ENCODE results near the gene ARHGAP26.
"Not testable (repeated sequence)": the region's sequence is repeated elsewhere in the genome, so short reads cannot be mapped to it uniquely, and the experiment has no call there.

ARHGAP26 gene

DNA sequence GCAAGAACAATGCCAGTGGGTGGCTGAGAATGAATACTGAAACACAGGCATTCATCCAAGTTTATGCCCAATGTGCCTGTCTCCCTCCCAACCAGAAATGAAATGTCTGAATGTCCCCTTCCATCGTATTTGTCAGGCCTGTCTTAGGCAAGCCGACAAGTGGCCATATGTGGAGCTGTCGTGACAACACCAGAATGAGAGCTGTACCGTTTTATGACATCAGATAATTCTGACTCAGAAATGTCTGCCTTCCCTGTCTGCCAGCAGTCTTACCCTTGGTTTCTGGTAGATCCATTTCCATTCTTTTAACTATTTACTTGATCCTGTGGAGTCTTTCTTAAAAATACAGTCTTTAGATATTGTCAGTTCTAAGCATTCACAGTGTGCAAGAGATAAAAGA lies 421.5 kb downstream of the ARHGAP26 start:
- no peak for DNase-seq (ENCODE audit: low spot score)

DNA sequence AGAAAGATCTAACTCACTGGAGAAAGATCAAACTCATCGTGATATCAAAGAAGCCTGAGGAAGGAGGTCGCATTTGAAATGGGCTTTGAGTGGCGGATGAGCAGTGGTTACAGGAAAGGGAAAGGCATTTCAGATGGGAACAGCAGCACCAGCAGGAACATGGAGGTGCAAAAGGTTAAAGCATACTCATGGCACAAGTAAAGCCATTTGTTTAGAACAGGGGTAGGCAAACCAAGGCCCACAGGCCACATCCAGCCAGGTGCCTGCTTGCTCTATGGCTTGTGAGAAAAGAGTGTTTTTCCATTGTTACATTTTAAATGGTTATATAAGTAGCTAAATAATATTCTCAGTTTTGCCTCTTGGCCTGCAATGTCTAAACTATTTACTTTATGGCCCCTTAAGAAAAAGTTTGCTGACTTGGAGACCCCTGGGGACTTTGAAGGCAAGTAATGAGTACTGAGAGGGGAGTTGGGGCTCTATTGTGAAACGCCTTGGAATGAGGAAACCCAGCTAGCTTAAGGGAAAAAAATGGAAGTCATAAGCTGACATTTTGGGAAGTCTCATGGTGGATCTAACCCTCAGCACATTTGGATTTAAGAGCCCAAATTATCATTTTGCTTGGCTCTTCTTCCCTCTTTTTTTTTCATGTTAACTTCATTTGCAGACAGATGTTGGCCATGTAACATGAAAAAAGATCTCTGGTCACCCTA lies 422.2 kb downstream of the ARHGAP26 start:
- DNase-seq (ENCODE audit: low spot score): no peak

DNA sequence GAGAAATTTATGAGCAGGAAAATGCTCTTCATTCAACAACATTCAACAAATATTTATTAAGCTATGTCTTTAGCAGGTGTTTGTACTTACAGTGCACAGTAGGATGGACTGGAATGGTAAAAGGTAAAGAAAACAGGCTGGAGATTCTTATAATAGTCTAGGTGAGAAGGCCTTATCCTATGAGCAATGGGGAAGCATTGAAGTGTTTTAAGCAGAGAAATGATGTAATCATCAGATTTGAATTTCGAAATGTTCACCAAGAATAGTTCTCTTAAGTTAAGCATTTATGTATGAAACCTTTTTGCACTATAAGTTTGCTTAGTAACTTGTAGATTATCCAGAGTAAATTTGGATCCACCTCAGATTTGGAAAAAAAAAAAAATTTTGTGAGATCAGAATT lies 424.0 kb downstream of the ARHGAP26 start:
- no peak for DNase-seq (ENCODE audit: low spot score)

DNA sequence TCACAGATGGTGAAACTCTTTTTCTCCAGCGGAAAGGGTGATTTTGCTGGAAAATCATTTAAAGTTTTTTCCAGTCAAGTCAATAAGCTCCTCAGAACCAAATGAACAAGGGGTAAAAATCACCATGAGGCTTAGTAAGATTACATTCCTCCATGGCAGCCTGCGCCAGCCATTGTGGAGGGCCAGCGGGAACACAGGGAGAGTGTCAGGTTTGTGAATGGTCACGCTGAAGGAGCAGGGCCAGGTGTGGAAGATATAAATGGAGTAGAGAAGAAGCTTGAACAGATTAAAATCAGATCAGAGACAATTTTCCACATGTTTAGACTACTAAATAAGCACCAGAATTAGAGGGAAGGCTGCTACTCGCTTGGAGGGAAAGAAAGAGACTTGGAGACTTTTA lies 424.5 kb downstream of the ARHGAP26 start:
- no peak for DNase-seq (ENCODE audit: low spot score)

DNA sequence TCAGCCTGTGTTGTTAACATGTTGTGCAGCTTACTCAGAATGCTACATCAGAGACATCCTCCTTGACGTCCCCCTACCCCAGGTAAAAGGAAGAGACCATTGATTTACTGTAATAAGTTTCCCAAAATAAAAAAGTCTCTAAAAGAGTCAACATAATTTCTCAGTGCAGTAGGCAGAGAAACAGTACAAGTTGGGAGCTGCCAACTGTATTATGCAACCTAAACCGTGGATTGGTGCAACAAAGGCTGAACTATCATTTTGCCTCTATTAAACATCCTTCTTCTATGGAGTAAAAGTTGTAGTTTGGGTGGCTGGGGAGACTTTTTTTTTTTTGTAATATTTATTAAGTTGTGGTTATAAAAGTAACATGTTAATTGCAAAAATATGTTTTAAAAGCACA lies 425.3 kb downstream of the ARHGAP26 start:
- DNase-seq (ENCODE audit: low spot score): no peak

DNA sequence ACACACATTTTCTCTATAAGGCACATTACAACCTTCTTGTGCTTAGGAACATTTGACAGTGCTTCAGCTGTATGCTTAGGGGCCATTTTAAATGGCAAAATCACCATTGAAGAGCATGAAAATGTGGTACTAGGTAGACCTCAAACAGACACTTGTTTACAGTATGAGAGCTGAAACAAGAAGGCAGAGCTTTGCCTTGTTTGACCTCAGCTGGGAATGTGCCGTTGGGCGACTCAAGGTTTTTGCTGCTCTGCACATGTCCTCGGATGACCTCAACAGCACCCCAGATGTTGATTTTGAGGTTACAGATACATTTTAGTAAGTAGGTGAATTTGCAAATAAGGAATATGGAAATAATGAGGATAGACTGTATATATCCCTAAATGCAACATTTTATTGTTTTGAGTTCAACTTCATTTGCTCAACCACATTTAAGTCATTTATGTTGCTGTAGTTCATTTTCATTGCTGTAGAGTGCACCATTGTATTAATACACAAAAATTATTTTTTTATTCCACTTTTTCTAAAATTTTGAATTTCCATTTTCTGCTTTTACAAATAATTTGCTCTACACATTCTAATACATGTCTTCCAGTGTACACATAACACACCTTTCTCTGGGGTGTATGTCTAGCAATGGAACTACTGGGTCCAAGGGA lies 426.6 kb downstream of the ARHGAP26 start:
- no peak for DNase-seq (ENCODE audit: low spot score)

DNA sequence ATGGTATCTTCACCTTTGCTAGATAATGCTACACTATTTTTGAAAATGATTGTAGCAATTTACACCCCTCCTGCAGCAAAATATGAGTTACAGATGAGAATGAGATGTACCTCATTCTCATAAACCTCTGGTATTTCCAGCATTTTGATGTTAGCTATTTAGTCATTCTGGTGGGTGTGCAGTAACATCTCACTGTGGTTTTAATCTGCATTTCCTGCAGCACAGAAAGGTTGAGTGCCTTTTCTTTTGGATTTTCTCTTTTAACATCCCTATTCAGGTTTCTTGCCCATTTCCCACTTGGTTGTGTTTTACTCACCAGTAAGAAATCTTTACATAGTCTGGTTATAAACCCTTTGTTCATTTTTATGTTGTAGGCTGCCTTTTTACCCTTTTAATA lies 427.1 kb downstream of the ARHGAP26 start:
- no peak for DNase-seq (ENCODE audit: low spot score)

DNA sequence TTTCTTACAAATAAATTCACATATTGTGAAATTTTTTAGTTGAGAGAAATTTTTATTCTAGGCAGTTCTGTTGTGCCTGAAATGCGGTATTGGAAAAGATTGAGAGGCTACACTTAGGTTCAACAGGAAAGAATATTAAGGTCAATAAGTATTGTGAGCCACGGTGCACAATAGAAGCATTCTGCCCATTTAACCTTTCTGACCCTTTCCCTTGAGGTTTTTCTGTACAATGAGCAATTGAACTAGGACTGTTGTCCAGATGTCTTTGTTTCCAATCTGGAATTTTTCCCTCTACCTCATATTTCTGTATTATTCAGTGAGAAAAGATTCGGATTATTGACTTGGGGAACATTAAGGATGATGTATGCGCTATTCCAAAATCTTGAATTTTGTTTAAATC lies 428.2 kb downstream of the ARHGAP26 start:
- no peak for DNase-seq (ENCODE audit: low spot score)

DNA sequence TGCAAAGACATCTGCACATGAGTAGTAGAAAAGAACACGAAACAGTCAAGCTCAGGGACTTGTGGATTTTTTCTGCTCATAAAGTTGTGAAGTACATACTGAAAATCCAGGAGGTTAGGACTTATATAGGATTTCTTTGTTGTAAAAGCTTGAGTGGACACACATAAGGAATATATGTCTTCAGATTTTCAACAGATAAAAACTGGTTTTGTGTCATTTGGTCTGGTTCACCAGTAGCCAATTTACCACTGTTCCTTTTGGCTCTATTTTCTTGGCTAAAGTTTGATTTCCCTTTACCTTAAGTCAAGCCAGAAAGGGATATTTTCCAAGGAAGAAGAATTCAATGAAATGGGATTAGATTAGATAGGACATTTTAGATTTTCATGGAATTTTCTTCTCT lies 429.0 kb downstream of the ARHGAP26 start:
- DNase-seq (ENCODE audit: low spot score): no peak

DNA sequence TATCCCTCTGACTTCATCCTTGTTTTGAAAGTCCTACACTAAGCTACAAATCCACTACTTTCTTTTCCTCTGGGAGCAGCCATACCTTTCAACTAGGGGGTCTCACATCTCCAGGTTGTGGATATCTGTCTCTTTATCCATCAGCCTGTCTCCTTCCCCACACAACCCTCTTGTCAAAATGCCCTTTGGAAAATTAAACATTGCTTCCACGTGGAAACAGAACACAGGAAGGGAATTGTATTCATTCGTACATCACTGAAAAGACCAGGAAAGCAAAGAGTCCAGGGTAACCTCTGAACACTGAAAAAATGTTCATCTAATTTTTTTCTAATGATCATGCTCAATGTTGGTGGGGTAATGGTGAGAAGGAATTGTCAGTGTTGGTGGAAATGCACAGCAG lies 429.7 kb downstream of the ARHGAP26 start:
- no peak for DNase-seq (ENCODE audit: low spot score)

DNA sequence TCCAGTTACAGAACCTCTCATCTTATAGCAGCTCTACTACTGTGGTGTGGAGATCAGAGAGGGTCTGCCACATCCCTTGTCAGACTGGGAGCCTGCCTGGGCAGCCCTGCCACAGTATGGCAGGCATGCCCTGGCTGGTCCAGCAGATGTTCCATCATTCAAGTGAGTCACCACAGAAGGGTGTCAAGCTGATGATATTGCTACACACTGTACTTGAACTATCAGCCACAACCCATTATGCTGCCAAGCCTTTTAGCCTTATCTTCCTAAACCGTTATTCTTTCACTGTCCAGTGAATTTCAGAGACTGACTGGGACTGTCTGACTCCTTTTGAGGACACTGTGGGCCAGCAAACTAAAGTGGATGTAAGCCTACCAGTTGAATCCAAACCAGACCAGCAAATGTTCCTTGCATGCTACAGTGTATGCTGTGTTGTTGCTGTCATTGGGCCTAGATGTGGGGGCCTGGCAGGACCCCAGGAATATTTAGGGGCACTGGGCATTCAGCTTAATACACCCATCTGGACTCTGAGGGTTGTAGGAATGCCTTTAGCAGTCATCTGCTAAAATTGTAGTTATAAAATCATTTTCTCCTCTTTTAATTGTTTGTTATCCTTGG lies 430.7 kb downstream of the ARHGAP26 start:
- DNase-seq (ENCODE audit: low spot score): no peak

DNA sequence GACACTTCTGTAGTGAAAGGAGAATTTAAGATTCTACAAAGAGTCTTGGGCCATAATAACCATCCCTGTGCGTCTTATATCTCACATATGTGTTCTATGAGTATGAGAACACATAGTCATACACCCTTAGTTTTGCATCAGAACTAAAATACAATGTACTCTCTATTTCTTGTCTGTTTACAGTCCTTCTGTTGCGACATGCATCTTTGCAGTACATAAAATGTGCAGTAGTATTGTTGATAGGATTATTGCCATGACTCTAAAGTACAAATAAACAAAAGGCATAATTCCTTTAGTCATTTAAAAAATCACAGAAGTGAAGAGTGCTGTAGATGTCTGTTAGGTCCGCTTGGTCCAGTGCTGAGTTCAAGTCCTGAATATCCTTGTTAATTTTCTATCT lies 431.4 kb downstream of the ARHGAP26 start:
- no peak for DNase-seq (ENCODE audit: low spot score)

DNA sequence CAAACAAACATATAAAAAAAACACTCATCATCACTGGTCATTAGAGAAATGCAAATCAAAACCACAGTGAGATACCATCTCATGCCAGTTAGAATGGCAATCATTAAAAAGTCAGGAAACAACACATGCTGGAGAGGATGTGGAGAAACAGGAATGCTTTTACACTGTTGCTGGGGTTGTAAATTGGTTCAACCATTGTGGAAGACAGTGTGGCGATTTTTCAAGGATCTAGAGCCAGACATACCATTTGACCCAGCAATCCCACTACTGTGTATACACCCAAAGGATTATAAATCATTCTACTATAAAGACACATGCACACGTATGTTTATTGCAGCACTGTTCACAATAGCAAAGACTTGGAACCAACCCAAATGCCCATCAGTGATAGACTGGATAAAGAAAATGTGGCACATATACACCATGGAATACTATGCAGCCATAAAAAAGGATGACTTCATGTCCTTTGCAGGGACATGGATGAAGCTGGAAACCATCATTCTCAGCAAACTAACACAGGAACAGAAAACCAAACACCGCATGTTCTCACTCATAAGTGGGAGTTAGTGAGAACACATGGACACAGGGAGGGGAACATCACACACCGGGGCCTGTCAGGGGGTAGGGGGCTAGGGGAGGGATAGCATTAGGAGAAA lies 433.3 kb downstream of the ARHGAP26 start:
- DNase-seq (ENCODE audit: low spot score): not testable (repeated sequence)

DNA sequence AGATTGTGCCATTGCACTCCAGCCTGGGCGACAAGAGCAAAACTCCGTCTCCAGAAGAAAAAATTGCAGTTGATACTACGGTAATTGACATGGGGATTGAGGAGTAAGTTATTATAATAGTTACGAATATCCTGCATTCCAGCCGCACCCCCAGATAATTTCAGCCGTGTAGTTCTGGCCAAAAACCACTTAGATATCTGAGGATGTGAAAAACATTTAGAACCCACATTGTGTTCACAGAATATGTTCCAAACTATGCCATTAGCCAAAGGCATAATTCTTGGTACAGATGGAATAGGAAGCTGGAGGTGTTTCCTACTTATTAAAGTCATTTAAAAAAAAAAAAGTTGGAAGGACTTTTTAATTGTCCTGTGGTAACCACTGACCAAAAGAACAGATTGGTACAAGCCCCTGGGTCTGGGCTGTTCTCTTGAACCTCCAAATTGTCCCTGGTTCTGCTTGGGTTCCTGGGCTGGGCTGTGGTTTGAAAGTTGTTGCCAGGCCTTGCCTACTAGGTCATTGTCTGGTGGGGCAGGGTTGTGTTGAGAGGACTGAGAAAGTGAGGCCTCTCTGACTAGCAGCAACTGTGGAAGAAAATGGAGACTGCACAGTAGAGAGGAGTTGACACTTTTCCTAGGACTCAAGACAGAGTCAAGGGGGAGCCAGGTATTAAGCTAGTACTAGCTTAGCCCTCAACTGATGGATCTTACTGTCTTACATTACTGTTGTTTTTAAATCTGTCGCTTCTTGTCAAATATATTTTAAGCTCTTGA lies 434.5 kb downstream of the ARHGAP26 start:
- DNase-seq (ENCODE audit: low spot score): no peak

DNA sequence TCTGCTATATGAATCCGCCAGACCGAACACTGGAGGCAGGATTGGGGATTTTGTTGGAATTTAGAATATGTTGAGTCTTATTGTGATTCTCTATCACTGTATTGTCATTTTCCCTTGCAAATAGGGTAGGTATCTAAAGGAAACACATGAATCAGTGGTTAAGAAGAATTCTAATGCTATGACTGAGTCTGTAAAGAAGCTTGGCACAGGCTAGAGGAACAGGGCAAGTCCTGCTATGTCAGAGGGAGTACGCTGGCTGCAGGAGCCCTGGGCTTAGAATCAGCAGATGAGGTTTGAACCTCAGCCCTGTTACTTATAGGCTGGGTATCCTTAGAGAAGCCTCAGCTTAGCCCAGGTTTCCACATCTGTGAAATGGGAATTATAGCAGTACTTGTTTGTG lies 435.2 kb downstream of the ARHGAP26 start:
- DNase-seq (ENCODE audit: low spot score): no peak

DNA sequence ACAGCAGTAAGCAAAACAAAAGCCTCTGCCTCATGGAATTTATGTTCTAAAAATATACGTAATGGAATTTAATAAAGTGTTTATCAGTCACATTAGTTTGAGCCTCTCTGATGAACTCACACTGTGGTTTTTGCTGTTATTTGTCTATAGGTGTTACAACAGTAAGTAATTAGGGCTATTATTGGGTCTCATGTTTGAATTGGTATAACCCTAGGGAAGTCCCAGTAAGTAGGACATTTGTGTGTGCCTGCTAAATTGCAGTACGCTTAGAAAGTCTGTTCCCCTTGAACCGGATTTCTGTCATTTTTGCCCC lies 435.7 kb downstream of the ARHGAP26 start:
- DNase-seq (ENCODE audit: low spot score): no peak

DNA sequence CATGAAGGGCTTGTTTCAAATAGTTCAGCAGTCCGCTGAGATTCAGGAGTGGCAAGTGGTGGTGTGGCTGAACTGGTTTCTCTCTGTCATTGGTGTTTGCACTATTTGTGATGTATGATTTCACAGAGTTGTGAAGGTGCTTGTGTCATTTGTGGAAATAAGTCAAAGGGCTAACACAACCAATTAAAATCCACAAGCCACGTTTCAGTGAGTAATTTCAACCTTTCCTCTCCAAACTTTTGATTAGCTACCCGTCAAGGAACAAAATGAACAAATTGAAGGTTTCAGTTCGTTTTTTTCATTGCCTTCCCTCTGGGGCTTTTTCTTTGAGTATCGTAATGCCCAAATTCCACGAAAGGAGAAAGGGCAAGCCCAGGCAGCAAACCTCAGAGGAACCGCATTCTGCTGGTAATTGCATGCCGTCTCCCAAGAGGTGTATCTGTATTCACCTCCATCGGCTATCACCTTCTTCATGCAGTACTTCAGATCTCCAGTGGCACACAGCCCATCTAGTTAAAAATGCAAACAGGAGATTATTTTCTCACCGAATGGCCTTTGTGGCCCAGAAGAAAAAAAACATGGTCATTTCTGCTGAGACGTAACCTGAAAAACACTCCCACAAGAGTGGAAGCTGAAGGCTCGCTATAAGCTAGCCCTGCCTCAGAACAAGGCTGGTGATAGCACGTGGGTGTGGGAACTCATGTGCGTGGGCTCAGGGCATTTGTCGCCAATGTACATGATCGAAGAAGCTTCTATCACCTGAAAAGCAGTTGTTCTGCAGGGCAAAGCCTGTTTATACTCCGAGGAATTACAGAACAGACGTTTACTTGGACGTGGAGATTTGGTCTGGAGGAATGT lies 436.2 kb downstream of the ARHGAP26 start:
- no peak for DNase-seq (ENCODE audit: low spot score)

DNA sequence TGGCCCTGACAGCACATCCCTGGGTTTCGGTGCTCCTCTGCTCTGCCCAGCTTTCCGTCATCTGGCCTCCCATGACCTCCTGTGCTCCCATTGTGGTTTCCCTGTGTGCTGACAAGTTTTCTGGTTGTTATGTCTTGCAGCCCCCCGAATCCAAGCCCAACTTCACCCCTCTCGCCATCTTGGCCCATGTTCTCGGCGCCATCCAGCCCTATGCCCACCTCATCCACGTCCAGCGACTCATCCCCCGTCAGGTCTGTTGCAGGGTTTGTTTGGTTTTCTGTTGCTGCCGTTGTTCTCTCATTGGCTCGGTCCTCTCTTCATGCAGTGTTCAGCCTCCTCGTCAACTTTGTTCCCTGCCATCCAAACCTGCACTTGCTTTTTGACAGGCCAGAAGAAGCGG lies 436.9 kb downstream of the ARHGAP26 start:
- no peak for DNase-seq (ENCODE audit: low spot score)

DNA sequence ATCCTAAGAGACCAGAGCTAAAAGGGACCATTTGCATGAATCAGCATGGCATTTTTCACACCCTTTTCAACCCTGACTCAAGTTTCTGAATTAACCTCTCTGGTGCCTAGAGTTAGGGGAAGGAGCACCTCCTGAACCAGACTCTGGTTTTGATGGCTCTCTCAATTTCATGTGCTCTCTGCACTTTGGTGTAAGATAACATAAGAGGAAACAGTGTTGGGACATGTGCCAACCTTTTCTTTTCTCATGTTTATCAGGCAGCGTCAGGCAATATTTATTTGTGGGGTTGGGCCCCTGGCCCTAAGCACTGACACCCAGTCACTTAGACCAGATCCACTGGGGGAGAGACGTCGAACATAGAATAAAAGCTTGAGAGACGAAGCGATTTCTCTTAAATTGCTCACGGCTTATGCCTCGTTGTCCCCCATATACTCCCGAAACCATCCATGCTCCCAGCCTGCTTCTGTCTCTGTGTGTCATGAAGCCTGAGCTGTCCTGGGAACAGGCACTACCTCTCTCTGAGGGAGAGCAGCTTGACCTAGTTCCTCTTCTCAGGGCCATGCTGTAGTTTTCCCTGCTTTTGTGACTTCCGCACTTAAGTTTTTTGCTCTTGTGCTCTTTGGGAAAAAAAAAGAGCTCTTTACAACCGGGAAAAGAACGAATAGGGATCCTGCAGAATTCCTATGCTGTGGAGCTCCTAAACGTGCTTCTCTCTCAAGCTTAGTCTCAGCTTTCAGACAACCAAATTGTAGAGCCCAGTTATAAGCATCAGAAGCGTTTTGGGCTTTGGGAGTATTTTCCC lies 437.6 kb downstream of the ARHGAP26 start:
- no peak for DNase-seq (ENCODE audit: low spot score)

DNA sequence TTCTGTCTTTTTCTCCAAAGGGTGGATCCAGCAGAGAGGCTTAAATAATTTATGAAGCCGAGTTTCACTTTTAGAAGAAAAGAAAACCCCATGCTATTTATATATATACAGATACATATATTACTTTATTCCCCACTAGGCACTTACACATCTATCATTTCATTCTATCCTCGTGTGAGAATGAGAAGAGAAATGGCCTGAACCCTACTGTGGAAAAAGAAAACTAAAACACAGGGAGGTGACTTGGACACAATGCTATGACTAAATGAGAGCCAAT lies 438.1 kb downstream of the ARHGAP26 start:
- DNase-seq (ENCODE audit: low spot score): no peak

Data from ecto neural progenitor cell (in vitro differentiated cells).